ENCODE data around the gene DDX5. TPM values are rescaled to one million over a fixed set of nuclear protein-coding genes. Genes with fewer than 3 reads are reported as not detected.
A peak's percentile ranks its signal among the peaks of the same experiment; 100 is the strongest.

Gene DDX5
- total RNA-seq, 1 donor from 2014 or later: 1,273 TPM

- Mint-ChIP-seq H3K9me3 (ENCODE audit: unreplicated experiment) (peaks cover 16% of the 10 kb centered on the region), H3K4me3 (ENCODE audit: unreplicated experiment) (peak overlapping the region; percentile 7), H3K27me3 (ENCODE audit: unreplicated experiment) (peaks cover 10% of the 10 kb centered on the region), H3K4me1 (ENCODE audit: low read depth, unreplicated experiment) (peaks cover 38% of the 10 kb centered on the region), H3K27ac (ENCODE audit: unreplicated experiment) (peak overlapping the region; percentile 43), H3K36me3 (ENCODE audit: unreplicated experiment) (peaks cover 4% of the 10 kb centered on the region)
- DNase-seq: no peak
- TF ChIP-seq CTCF (IDR thresholded peaks at IDR 0.05; ENCODE audit: partially characterized antibody, unreplicated experiment): no peak
These were observed 6.1 kb downstream of the DDX5 start for GRCh38 chr17:64499805-64500486.

GRCh38 chr17:64498308-64499203 is 7.5 kb downstream of the DDX5 start:
- peaks cover 4% of the 10 kb centered on the region for H3K27me3 Mint-ChIP-seq (ENCODE audit: unreplicated experiment)
- no peak for TF ChIP-seq CTCF (IDR thresholded peaks at IDR 0.05; ENCODE audit: partially characterized antibody, unreplicated experiment)
- peak overlapping the region; percentile 78 for H3K4me3 Mint-ChIP-seq (ENCODE audit: unreplicated experiment)
- peak overlapping the region; percentile 35 for H3K27ac Mint-ChIP-seq (ENCODE audit: unreplicated experiment)
- H3K36me3 Mint-ChIP-seq (ENCODE audit: unreplicated experiment): no peaks in the 10 kb centered on the region
- peaks cover 10% of the 10 kb centered on the region for H3K9me3 Mint-ChIP-seq (ENCODE audit: unreplicated experiment)
- H3K4me1 Mint-ChIP-seq (ENCODE audit: low read depth, unreplicated experiment): peaks cover 31% of the 10 kb centered on the region
- no peak for DNase-seq

DNA sequence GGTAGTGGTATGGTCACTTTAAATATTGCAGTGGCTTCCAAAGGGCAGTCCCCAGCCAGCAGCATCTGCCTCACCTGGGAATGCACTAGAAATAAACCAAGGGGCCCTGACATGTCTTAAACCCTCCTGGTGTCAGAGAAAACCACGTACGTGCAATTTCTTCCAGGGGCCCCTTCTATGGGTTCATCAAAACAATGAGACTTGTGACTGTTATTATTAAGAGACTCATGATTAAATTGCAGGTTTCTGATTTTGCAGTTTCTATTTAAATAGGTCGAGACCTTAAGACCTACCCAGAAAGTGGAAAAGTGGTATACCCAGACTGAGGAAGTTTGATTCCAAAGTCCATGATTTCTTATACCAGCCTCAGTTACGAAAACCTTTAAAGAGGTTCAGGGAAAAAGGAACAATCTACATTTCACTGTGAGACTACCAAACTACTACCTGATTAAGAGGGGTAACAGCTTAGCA is 8.5 kb downstream of the DDX5 start:
- Mint-ChIP-seq H3K36me3 (ENCODE audit: unreplicated experiment) (no peaks in the 10 kb centered on the region), H3K4me1 (ENCODE audit: low read depth, unreplicated experiment) (peaks cover 26% of the 10 kb centered on the region), H3K4me3 (ENCODE audit: unreplicated experiment) (peak overlapping the region; percentile 100), H3K27ac (ENCODE audit: unreplicated experiment) (peak overlapping the region; percentile 93), H3K27me3 (ENCODE audit: unreplicated experiment) (peaks cover 4% of the 10 kb centered on the region), H3K9me3 (ENCODE audit: unreplicated experiment) (peaks cover 10% of the 10 kb centered on the region)
- peak; percentile 4 for TF ChIP-seq CTCF (IDR thresholded peaks at IDR 0.05; ENCODE audit: partially characterized antibody, unreplicated experiment)
- DNase-seq: no peak

DNA sequence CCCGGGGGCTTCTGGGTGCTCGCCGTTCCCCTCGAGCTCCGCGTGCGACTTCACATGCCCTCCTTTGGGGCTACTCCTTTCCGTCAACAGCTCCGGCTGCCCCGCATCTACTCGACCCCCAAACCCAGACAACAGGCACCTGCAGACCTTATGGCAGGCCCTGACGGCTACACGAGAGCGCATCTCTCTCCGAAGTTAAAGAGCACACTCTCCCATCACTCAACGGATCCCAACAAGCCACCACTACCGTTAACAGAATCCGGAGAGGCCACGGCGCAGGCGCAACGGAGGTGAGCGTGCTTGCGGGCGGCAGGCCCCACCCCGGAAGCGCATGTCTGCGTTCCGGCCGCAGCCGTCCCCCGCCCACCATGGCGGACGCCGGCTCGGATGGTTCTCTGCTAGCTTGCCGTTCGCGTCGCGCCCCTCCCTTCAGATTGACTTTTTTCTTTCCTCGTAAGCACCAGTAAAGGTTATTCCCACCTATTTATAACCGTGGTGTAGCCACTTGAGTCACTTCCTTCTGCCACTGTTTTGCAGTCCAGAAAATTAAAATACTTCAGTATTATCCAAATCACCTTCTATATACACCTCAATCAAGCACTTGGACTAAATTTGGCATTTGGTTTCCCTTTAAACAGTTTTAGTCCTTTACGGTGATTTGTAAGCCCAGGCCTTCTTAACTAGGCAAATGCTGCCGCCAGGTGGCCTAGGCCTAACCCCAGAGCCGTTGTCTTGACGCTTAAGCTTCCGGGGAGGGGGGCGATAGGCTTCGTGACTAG is 9.1 kb downstream of the DDX5 start, which contains the start of gene POLG2:
TSS of gene POLG2 (minus strand) at position 269 of the 779 bp plus-strand sequence. CDS start at position 183, 86 bp downstream.
- Mint-ChIP-seq H3K27ac (ENCODE audit: unreplicated experiment) (peak within 1 kb of the TSS; percentile 93), H3K4me1 (ENCODE audit: low read depth, unreplicated experiment) (peaks cover 26% of the 10 kb centered on the region), H3K9me3 (ENCODE audit: unreplicated experiment) (peaks cover 10% of the 10 kb centered on the region)

More for the DNA sequence above, 9.1 kb downstream of the DDX5 start, which contains the start of gene POLG2:
- Mint-ChIP-seq H3K4me3 (ENCODE audit: unreplicated experiment) (peak within 1 kb of the TSS; percentile 100), H3K36me3 (ENCODE audit: unreplicated experiment) (no peaks in the 10 kb centered on the region), H3K27me3 (ENCODE audit: unreplicated experiment) (peaks cover 4% of the 10 kb centered on the region)
- TF ChIP-seq CTCF (IDR thresholded peaks at IDR 0.05; ENCODE audit: partially characterized antibody, unreplicated experiment): peak; percentile 61
- peak; percentile 98 for DNase-seq
